Jurkat, Clone E6-1 (cell line): ENCODE results near the gene SINHCAF.
"Not testable (repeated sequence)": the region's sequence is repeated elsewhere in the genome, so short reads cannot be mapped to it uniquely, and the experiment has no call there.

Experiments used
- DNase-seq: peaks from one replicate; pipeline ENCODE4 v3.0.0-alpha.2; 2011; ENCODE audit warnings: low read depth, low spot score
- H3K4me3 ChIP-seq: 2 replicates; pipeline ENCODE4 v1.5.1; 2011; ENCODE audit warnings: mild to moderate bottlenecking, low read length, control low read depth, moderate library complexity

The SINHCAF gene

GRCh38 chr12:31275491-31275890 is 50.5 kb downstream of the SINHCAF start:
- H3K4me3 ChIP-seq, result no peak overlapping the region
- no peak for DNase-seq

- no peak for DNase-seq
- H3K4me3 ChIP-seq, result no peak overlapping the region
Observed at GRCh38 chr12:31274520-31275300, 51.2 kb downstream of the SINHCAF start.

- H3K4me3 ChIP-seq, DNase-seq: not testable (repeated sequence)
Observed at GRCh38 chr12:31273794-31274193, 52.2 kb downstream of the SINHCAF start.

GRCh38 chr12:31272607-31273225 is 53.2 kb downstream of the SINHCAF start:
- no peak overlapping the region for H3K4me3 ChIP-seq
- DNase-seq, result no peak

- DNase-seq, result no peak
- H3K4me3 ChIP-seq, result no peak overlapping the region
Observed at GRCh38 chr12:31267966-31268365, 58.0 kb downstream of the SINHCAF start.

GRCh38 chr12:31265722-31266121 is 60.2 kb downstream of the SINHCAF start:
- H3K4me3 ChIP-seq, result no peak overlapping the region
- no peak for DNase-seq

GRCh38 chr12:31263661-31264060 is 62.3 kb downstream of the SINHCAF start:
- H3K4me3 ChIP-seq, result no peak overlapping the region
- no peak for DNase-seq

GRCh38 chr12:31261744-31262143 is 64.2 kb downstream of the SINHCAF start:
- no peak for DNase-seq
- no peak overlapping the region for H3K4me3 ChIP-seq

- no peak for DNase-seq
- no peak overlapping the region for H3K4me3 ChIP-seq
Observed at GRCh38 chr12:31260840-31261239, 65.1 kb downstream of the SINHCAF start.

- H3K4me3 ChIP-seq, result no peak overlapping the region
- DNase-seq, result no peak
Observed at GRCh38 chr12:31259136-31259886, 66.6 kb downstream of the SINHCAF start.

- no peak overlapping the region for H3K4me3 ChIP-seq
- no peak for DNase-seq
Observed at GRCh38 chr12:31257784-31258183, 68.2 kb downstream of the SINHCAF start.

GRCh38 chr12:31251707-31252611 is 74.0 kb downstream of the SINHCAF start:
- not testable (repeated sequence) for H3K4me3 ChIP-seq, DNase-seq

- DNase-seq, result no peak
Observed at GRCh38 chr12:31250179-31250578, 75.8 kb downstream of the SINHCAF start.

GRCh38 chr12:31249356-31249755 is 76.6 kb downstream of the SINHCAF start:
- DNase-seq, result no peak
- no peak overlapping the region for H3K4me3 ChIP-seq

More at GRCh38 chr12:31250179-31250578, 75.8 kb downstream of the SINHCAF start:
- H3K4me3 ChIP-seq, result no peak overlapping the region

GRCh38 chr12:31248815-31249214 is 77.1 kb downstream of the SINHCAF start:
- H3K4me3 ChIP-seq, result no peak overlapping the region
- no peak for DNase-seq

- no peak for DNase-seq
- no peak overlapping the region for H3K4me3 ChIP-seq
Observed at GRCh38 chr12:31248337-31248736, 77.6 kb downstream of the SINHCAF start.

GRCh38 chr12:31246470-31246850 is 79.5 kb downstream of the SINHCAF start:
- no peak for DNase-seq
- no peak overlapping the region for H3K4me3 ChIP-seq

- H3K4me3 ChIP-seq, result no peak overlapping the region
- DNase-seq, result no peak
Observed at GRCh38 chr12:31245822-31246469, 80.0 kb downstream of the SINHCAF start.

GRCh38 chr12:31242418-31242817 is 83.5 kb downstream of the SINHCAF start:
- not testable (repeated sequence) for DNase-seq, H3K4me3 ChIP-seq
